Natural killer cell (primary cell): Measurements from ENCODE around the gene NRIP1. TPM values are rescaled to one million over a fixed set of nuclear protein-coding genes. Genes with fewer than 3 reads are reported as not detected.

ENCODE experiments used
- ATAC-seq, 3 donors: fragments of 150-1000 bp in 2 of 3; fragments of 200-7000 bp in 1 of 3; cut with Tn5 transposase; 1 replicate in 1 of 3; 2 replicates in 2 of 3; pipeline ENCODE4 v1.10.0; 2021; ENCODE audit warnings: mild to moderate bottlenecking in 2 of 3, moderate library complexity in 2 of 3
- DNase-seq, 2 donors: peaks; one replicate each; pipeline versions ENCODE4 v3.0.0 to v3.0.0-alpha.2; 2013 to 2021; ENCODE audit warnings: mixed read lengths in 1 of 2
- H3K27ac ChIP-seq: one replicate; pipeline ENCODE4 v1.5.1; 2013; ENCODE audit warnings: mild to moderate bottlenecking, low read length
- H3K27me3 ChIP-seq: one replicate; pipeline ENCODE4 v1.6.1; 2013; ENCODE audit warnings: low read length; ENCODE audit not compliant: control insufficient read depth, insufficient read depth
- H3K36me3 ChIP-seq: one replicate; pipeline ENCODE4 v1.6.1; 2013; ENCODE audit warnings: low read length; ENCODE audit not compliant: control insufficient read depth, insufficient read depth
- H3K4me1 ChIP-seq: one replicate; pipeline ENCODE4 v1.6.1; 2013; ENCODE audit warnings: low read length; ENCODE audit not compliant: control insufficient read depth, insufficient read depth
- H3K4me3 ChIP-seq: one replicate; pipeline ENCODE4 v1.5.1; 2013; ENCODE audit warnings: low read length
- H3K9me3 ChIP-seq: one replicate; pipeline ENCODE4 v1.6.1; 2013; ENCODE audit warnings: low read length; ENCODE audit not compliant: control insufficient read depth, insufficient read depth
- H3K27ac Mint-ChIP-seq, 2 donors: one replicate each; pipeline ENCODE4 v1.8.0; 2022; ENCODE audit warnings: mild to moderate bottlenecking in 2 of 2, mixed read lengths in 2 of 2, moderate library complexity in 1 of 2
- H3K27me3 Mint-ChIP-seq, 2 donors: one replicate each; pipeline ENCODE4 v1.8.0; 2022; ENCODE audit warnings: low read depth in 2 of 2, mixed read lengths in 2 of 2
- H3K36me3 Mint-ChIP-seq: one replicate; pipeline ENCODE4 v1.8.0; 2022; ENCODE audit warnings: mixed read lengths
- H3K4me1 Mint-ChIP-seq, 2 donors: one replicate each; pipeline ENCODE4 v1.8.0; 2022; ENCODE audit warnings: mixed read lengths in 2 of 2
- H3K4me3 Mint-ChIP-seq: one replicate; pipeline ENCODE4 v1.8.0; 2022; ENCODE audit warnings: mild to moderate bottlenecking, moderate library complexity, mixed read lengths
- H3K9me3 Mint-ChIP-seq, 2 donors: one replicate each; pipeline ENCODE4 v1.8.0; 2022; ENCODE audit warnings: mixed read lengths in 2 of 2
- WGBS: methylation state at CpG from one replicate; pipeline ENCODE4 v1.1.7; 2013; ENCODE audit warnings: missing lambda C conversion rate; ENCODE audit not compliant: insufficient coverage; 5-methylcytosine and 5-hydroxymethylcytosine counted together
- intact Hi-C: fragments of 100-400 bp; cut with micrococcal nuclease; formaldehyde crosslinking; loops from one replicate; pipeline ENCODE4 v1.14.2; 2022
- total RNA-seq, 4 donors: library from RNA; stranded (reverse); fragments of 120-200 nt in 1 of 4; gene quantifications; one replicate each; pipeline versions ENCODE4 v1.2.3 to v1.2.4, GENCODE V29; 2013 to 2022
- TF ChIP-seq, protein P1 (sequence below): fragments of 200-600 bp; IDR thresholded peaks from one replicate; pipeline ENCODE4 v1.8.0; 2022; ENCODE audit warnings: antibody characterized with exemption

NRIP1 gene
- total RNA-seq, 3 donors from 2014 or later (not counting 1 experiment from before 2014, with no cell fraction given) = 42.4 to 46.8 (median 42.6) TPM

DNA sequence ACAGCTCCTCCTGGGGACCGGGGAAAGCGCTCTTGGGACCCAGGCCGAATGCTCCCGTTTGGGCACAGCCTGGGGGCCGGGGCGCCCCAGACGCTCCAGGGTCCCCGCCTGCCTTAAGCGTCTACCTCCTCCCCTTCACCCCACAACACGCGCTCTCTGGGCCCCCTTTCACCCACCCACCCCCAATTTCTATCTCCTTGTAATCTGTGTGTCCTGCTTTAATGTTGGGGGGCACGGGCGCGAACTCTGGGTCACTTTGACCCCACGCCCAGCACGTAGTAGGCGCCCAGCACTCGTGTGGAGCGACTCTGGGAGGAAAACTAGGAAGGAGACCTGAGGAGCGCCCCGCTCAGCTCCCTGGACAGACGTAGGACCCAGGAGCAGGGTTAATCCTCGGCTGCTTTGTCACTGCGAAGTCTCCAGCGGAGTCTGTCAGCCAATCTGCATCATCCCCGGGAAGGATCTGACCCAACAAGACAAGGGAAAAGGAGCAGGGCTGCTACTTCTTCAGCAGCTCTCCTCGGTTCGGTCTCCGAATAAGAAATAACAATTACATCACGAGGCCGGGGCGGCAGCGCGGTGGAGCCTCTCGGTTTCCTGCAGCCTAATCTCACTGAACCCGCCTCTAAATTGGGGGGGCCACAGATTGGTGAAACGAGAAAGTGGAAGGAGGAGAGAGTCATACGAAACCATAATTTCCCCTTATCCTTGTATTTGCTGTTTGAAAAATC, 757 bp upstream of the NRIP1 start:
- ATAC-seq (peak; percentile 39 to 66 (median 51)), DNase-seq (peak; percentile 71 to 83)
- Mint-ChIP-seq H3K27me3 (no peaks in the 10 kb centered on the region), H3K36me3 (no peaks in the 10 kb centered on the region), H3K4me1 (peaks cover 38 to 44% of the 10 kb centered on the region in 2 donors), H3K4me3 (peak overlapping the region; percentile 96), H3K9me3 (no peaks in the 10 kb centered on the region), H3K27ac (peak overlapping the region; percentile 90 to 96)
- H3K4me1 ChIP-seq = peaks cover 10% of the 10 kb centered on the region
- no peaks in the 10 kb centered on the region for H3K27me3 ChIP-seq
- 0% methylated on average over 36 of the region's 38 CpGs for WGBS
- H3K36me3 ChIP-seq = no peaks in the 10 kb centered on the region
- H3K27ac ChIP-seq = peak overlapping the region; percentile 91
- H3K9me3 ChIP-seq = no peaks in the 10 kb centered on the region
- intact Hi-C loops = loop anchor here (1.0 to 10.0 kb wide), 2 partner anchors 529 to 682 kb away; partner anchors contain the start of gene HSPA13
- peak overlapping the region; percentile 87 for H3K4me3 ChIP-seq
- TF ChIP-seq, protein P1, sequence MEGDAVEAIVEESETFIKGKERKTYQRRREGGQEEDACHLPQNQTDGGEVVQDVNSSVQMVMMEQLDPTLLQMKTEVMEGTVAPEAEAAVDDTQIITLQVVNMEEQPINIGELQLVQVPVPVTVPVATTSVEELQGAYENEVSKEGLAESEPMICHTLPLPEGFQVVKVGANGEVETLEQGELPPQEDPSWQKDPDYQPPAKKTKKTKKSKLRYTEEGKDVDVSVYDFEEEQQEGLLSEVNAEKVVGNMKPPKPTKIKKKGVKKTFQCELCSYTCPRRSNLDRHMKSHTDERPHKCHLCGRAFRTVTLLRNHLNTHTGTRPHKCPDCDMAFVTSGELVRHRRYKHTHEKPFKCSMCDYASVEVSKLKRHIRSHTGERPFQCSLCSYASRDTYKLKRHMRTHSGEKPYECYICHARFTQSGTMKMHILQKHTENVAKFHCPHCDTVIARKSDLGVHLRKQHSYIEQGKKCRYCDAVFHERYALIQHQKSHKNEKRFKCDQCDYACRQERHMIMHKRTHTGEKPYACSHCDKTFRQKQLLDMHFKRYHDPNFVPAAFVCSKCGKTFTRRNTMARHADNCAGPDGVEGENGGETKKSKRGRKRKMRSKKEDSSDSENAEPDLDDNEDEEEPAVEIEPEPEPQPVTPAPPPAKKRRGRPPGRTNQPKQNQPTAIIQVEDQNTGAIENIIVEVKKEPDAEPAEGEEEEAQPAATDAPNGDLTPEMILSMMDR = no peak

DNA sequence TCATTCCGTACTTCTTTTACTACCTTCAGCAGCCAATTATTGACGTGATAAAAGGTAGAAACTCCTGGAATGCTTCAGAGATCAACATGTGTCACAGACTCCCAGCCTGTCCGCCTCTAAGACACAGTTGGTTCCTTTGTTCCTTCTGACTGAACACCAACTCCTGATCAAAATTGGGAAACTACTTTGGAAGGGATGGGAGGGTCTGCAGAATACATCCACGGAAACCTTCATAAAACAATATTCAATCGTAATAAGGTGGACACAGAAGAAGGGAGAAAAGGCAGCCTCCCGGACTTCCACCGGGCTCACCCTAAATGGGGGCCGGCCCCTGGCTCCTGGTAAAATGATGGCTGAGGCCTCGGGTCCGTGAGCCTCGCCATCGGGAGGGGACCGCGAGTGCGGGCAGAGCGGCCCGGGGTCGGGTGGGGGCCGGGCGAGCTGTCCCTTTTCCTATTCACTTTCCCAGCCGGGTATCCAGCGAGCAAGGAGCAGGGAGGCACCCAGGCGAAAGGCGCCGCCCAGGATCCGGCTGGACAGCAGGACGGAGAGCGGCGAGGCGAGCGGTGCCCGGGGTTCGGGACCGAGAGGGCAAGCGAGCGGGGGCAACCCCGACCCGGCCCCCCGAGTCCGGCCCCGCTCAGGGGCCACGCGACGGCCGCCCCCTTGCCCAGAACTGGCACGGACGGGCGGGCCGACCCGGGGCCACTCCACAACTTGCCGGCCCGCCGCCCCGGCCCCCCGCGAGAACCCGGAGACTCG, 805 bp downstream of the NRIP1 start:
- Mint-ChIP-seq H3K9me3 (no peaks in the 10 kb centered on the region), H3K4me3 (peak overlapping the region; percentile 90), H3K36me3 (no peaks in the 10 kb centered on the region), H3K4me1 (peaks cover 41 to 45% of the 10 kb centered on the region in 2 donors), H3K27me3 (no peaks in the 10 kb centered on the region), H3K27ac (peak overlapping the region; percentile 82 to 84)
- peaks cover 10% of the 10 kb centered on the region for H3K4me1 ChIP-seq
- TF ChIP-seq, protein P1 = no peak
- peak overlapping the region; percentile 68 for H3K4me3 ChIP-seq
- ATAC-seq (no peak), DNase-seq (peak in 1 of 2 donors; percentile 21)
- intact Hi-C loops = loop anchor here (5.0 to 10.0 kb wide), 2 partner anchors 531 to 668 kb away; no protein-coding TSS in a partner anchor
- no peaks in the 10 kb centered on the region for H3K27me3 ChIP-seq
- no peaks in the 10 kb centered on the region for H3K9me3 ChIP-seq
- WGBS = under 1% methylated on average over 56 of the region's 58 CpGs
- H3K36me3 ChIP-seq = no peaks in the 10 kb centered on the region
- H3K27ac ChIP-seq = peak overlapping the region; percentile 73

DNA sequence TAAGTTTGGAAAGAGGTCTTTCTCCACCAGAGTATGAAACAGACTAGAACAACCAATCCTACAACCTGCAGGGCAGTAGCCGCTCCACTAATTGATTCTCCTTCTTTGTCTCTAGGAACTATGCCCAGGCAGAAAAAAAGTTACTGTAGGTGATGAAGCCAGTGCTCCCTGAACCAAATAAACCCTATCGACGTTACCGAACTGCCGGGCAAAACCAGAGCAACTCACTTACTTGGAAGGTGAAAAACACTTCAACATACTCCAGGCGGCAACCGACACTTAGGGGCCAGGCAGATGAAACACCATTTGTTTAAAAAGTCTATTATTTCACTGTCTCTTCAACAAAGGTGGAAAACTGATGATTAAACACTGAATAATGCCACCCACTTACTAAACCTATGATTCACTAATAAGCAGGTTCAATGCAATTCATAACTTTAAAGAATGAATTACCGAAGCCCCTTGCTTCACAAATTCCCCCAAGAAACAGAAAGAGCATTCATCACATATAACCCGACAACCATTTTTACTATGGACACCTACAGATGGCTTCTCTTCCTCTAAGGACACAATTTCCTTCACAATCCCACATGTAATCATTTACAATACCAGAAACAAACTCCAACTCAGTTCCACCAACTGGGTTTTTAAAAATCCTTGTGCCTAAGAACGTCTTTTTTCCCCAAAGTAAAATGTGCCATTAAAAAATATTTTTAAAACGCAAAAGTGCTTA, 1.6 kb downstream of the NRIP1 start:
- H3K36me3 Mint-ChIP-seq = no peaks in the 10 kb centered on the region
- no peak for ATAC-seq
- H3K9me3 Mint-ChIP-seq = no peaks in the 10 kb centered on the region
- peak overlapping the region; percentile 82 to 84 for H3K27ac Mint-ChIP-seq
- intact Hi-C loops = loop anchor here (5.0 to 10.0 kb wide), 2 partner anchors 532 to 669 kb away; no protein-coding TSS in a partner anchor
- Histone ChIP-seq H3K4me3 (peak overlapping the region; percentile 68), H3K9me3 (no peaks in the 10 kb centered on the region), H3K27ac (peak overlapping the region; percentile 73), H3K4me1 (peaks cover 10% of the 10 kb centered on the region), H3K27me3 (no peaks in the 10 kb centered on the region), H3K36me3 (no peaks in the 10 kb centered on the region)
- WGBS = 19% methylated on average over 11 of the region's 11 CpGs
- no peaks in the 10 kb centered on the region for H3K27me3 Mint-ChIP-seq
- H3K4me3 Mint-ChIP-seq = peak overlapping the region; percentile 90
- DNase-seq = peak in 1 of 2 donors; percentile 47
- peaks cover 49 to 52% of the 10 kb centered on the region in 2 donors for H3K4me1 Mint-ChIP-seq
- TF ChIP-seq, protein P1 = no peak
